GM18867 (cell line): ENCODE data around the gene PTPRZ1.
A peak's percentile ranks its signal among the peaks of the same experiment; 100 is the strongest.

ENCODE experiments used
- ATAC-seq: cut with Tn5 transposase; IDR thresholded peaks from one replicate; pipeline ENCODE4 v1.9.1; 2021; ENCODE audit warnings: mild to moderate bottlenecking, moderate library complexity; ENCODE audit not compliant: unreplicated experiment

The PTPRZ1 gene

GRCh38 chr7:122040147-122040546, 167.2 kb downstream of the PTPRZ1 start:
- ATAC-seq, result no peak

- no peak for ATAC-seq
These were observed 173.4 kb downstream of the PTPRZ1 start for GRCh38 chr7:122046402-122046801.

GRCh38 chr7:122054393-122054792, 181.4 kb downstream of the PTPRZ1 start:
- ATAC-seq, result no peak

- no peak for ATAC-seq
These were observed 182.1 kb downstream of the PTPRZ1 start for GRCh38 chr7:122055073-122055472.

GRCh38 chr7:122056977-122057376, 184.0 kb downstream of the PTPRZ1 start:
- no peak for ATAC-seq

- ATAC-seq, result no peak
These were observed 186.6 kb downstream of the PTPRZ1 start for GRCh38 chr7:122059542-122059941.

GRCh38 chr7:122063146-122063545, 190.2 kb downstream of the PTPRZ1 start:
- ATAC-seq, result no peak

GRCh38 chr7:122064971-122065370, 192.0 kb downstream of the PTPRZ1 start:
- no peak for ATAC-seq

GRCh38 chr7:122067077-122067476, 194.1 kb downstream of the PTPRZ1 start:
- no peak for ATAC-seq

GRCh38 chr7:122068046-122068445, 195.1 kb downstream of the PTPRZ1 start:
- no peak for ATAC-seq

GRCh38 chr7:122068999-122069398, 196.0 kb downstream of the PTPRZ1 start:
- no peak for ATAC-seq

- ATAC-seq, result no peak
These were observed 197.1 kb downstream of the PTPRZ1 start for GRCh38 chr7:122070062-122070461.

GRCh38 chr7:122070834-122071233, 197.9 kb downstream of the PTPRZ1 start:
- no peak for ATAC-seq

GRCh38 chr7:122072272-122072671, 199.3 kb downstream of the PTPRZ1 start:
- ATAC-seq, result no peak

- ATAC-seq, result no peak
These were observed 200.1 kb downstream of the PTPRZ1 start for GRCh38 chr7:122072924-122073599.

GRCh38 chr7:122073635-122074034, 200.7 kb downstream of the PTPRZ1 start:
- ATAC-seq, result no peak

GRCh38 chr7:122082160-122082559, 209.2 kb downstream of the PTPRZ1 start:
- ATAC-seq, result no peak

- ATAC-seq, result no peak
These were observed 209.7 kb downstream of the PTPRZ1 start for GRCh38 chr7:122082670-122083069.

- peak; percentile 98 for ATAC-seq
These were observed 220.2 kb downstream of the PTPRZ1 start for GRCh38 chr7:122092964-122093797.

- no peak for ATAC-seq
These were observed 221.6 kb downstream of the PTPRZ1 start for GRCh38 chr7:122094549-122094948.

GRCh38 chr7:122095642-122096041, 222.7 kb downstream of the PTPRZ1 start:
- no peak for ATAC-seq

GRCh38 chr7:122100021-122100420, 227.1 kb downstream of the PTPRZ1 start:
- ATAC-seq, result no peak
